ENCODE data around the gene GNAI3.

DNA sequence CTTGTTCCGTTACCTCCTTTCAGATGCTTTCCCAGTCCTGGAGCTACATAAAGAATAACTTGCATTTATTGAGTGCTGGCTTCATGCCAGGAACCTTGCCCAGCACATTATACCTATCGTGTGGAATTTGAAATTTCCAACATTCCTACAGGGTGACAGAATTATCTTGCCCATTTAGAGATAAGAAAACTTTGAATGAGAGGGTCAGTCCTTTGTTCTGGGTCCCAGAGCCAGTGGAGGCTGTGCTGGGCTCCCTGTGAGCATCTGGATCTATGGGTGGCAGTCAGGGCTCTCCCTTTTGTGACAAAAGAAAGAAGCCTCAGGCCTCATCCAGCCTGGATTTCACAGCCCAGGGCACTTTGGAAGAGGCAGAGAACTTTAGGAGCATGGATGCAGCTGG, 110.7 kb downstream of the GNAI3 start:
- TF ChIP-seq, protein P1, sequence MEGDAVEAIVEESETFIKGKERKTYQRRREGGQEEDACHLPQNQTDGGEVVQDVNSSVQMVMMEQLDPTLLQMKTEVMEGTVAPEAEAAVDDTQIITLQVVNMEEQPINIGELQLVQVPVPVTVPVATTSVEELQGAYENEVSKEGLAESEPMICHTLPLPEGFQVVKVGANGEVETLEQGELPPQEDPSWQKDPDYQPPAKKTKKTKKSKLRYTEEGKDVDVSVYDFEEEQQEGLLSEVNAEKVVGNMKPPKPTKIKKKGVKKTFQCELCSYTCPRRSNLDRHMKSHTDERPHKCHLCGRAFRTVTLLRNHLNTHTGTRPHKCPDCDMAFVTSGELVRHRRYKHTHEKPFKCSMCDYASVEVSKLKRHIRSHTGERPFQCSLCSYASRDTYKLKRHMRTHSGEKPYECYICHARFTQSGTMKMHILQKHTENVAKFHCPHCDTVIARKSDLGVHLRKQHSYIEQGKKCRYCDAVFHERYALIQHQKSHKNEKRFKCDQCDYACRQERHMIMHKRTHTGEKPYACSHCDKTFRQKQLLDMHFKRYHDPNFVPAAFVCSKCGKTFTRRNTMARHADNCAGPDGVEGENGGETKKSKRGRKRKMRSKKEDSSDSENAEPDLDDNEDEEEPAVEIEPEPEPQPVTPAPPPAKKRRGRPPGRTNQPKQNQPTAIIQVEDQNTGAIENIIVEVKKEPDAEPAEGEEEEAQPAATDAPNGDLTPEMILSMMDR (conservative IDR thresholded peaks at IDR 0.05) = no peak
- no peak for TF ChIP-seq ZFX (IDR thresholded peaks at IDR 0.05)
